H1 (cell line): ENCODE results near the gene LMTK2. TPM values are rescaled to one million over a fixed set of nuclear protein-coding genes. Genes with fewer than 3 reads are reported as not detected.

Experiments
- CTCF ChIA-PET: fragments of 300-600 bp; sonication (Branson Sonifier 250); formaldehyde crosslinking; loops from one replicate; lab custom pipeline; 2021; ENCODE audit not compliant: partially characterized antibody; lab: Charles Lee
- POLR2A ChIA-PET: fragments of 300-600 bp; sonication (Branson Sonifier 250); formaldehyde crosslinking; loops from one replicate; lab custom pipeline; 2021; ENCODE audit warnings: inconsistent platforms; ENCODE audit not compliant: partially characterized antibody; lab: Charles Lee
- DNase-seq, 2 experiments: peaks; one replicate each; pipeline versions ENCODE4 v3.0.0 to v3.0.0-alpha.2; 2010 to 2022; ENCODE audit warnings: low spot score in 2 of 2, low read depth in 1 of 2, mixed read lengths in 1 of 2
- FAIRE-seq: peaks from 2 replicates; lab custom pipeline; 2011; peaks lifted over from hg19 to GRCh38; lab: Jason Lieb, UNC
- H2AFZ ChIP-seq: 2 replicates; pipeline ENCODE4 v1.8.1; 2012; ENCODE audit warnings: low read length, inconsistent platforms
- H2AK5ac ChIP-seq: 2 replicates; pipeline ENCODE4 v1.6.1; 2013; ENCODE audit warnings: low read depth, low read length
- H2BK120ac ChIP-seq: replicated peaks from 2 replicates; pipeline ENCODE3; 2013; ENCODE audit warnings: low read depth, low read length, inconsistent platforms
- H2BK12ac ChIP-seq: 2 replicates; pipeline ENCODE4 v1.6.1; 2013; ENCODE audit warnings: low read depth, low read length
- H2BK15ac ChIP-seq: 2 replicates; pipeline ENCODE4 v1.6.1; 2013; ENCODE audit warnings: low read length
- H2BK20ac ChIP-seq: 2 replicates; pipeline ENCODE4 v1.6.1; 2013; ENCODE audit warnings: low read length
- H2BK5ac ChIP-seq: 2 replicates; pipeline ENCODE4 v1.6.1; 2013; ENCODE audit warnings: low read depth, low read length
- H3K14ac ChIP-seq: 2 replicates; pipeline ENCODE4 v1.6.1; 2013; ENCODE audit warnings: inconsistent platforms; ENCODE audit not compliant: insufficient read length
- H3K18ac ChIP-seq: 2 replicates; pipeline ENCODE4 v1.6.1; 2013; ENCODE audit warnings: low read length; ENCODE audit errors: extremely low read depth
- H3K23ac ChIP-seq: 2 replicates; pipeline ENCODE4 v1.6.1; 2013; ENCODE audit warnings: inconsistent platforms; ENCODE audit not compliant: insufficient read length
- H3K23me2 ChIP-seq: 2 replicates; pipeline ENCODE4 v1.6.1; 2013; ENCODE audit warnings: low read depth, low read length
- H3K27ac ChIP-seq: 2 replicates; pipeline ENCODE4 v1.6.1; 2011; ENCODE audit warnings: low read depth, low read length, inconsistent platforms
- H3K27me3 ChIP-seq, 4 experiments: replicated peaks in 1 of 4; 1 replicate in 1 of 4; 2 replicates in 3 of 4; pipeline versions ENCODE4 v1.6.1 to v1.8.1; 2011 to 2013; ENCODE audit warnings: low read length in 3 of 4, mild to moderate bottlenecking in 3 of 4, inconsistent platforms in 2 of 4, mixed read lengths in 2 of 4, moderate library complexity in 1 of 4; ENCODE audit not compliant: control insufficient read depth in 3 of 4, insufficient read depth in 3 of 4; ENCODE audit errors: extremely low read depth in 1 of 4
- H3K36me3 ChIP-seq, 4 experiments: 2 replicates each; pipeline versions ENCODE4 v1.6.1 to v1.8.1; 2011 to 2013; ENCODE audit warnings: mild to moderate bottlenecking in 4 of 4, low read length in 3 of 4, moderate library complexity in 2 of 4, control low read depth in 1 of 4, inconsistent platforms in 1 of 4; ENCODE audit not compliant: insufficient read depth in 4 of 4, control insufficient read depth in 2 of 4
- H3K4ac ChIP-seq: replicated peaks from 2 replicates; pipeline ENCODE3; 2013; ENCODE audit warnings: low read length, low read depth, mixed read lengths, inconsistent platforms; ENCODE audit not compliant: insufficient read length
- H3K4me1 ChIP-seq, 4 experiments: replicated peaks in 1 of 4; 1 replicate in 1 of 4; 2 replicates in 3 of 4; pipeline versions ENCODE4 v1.6.1 to v1.8.1; 2011 to 2013; ENCODE audit warnings: low read length in 3 of 4, inconsistent platforms in 2 of 4, mixed read lengths in 1 of 4; ENCODE audit not compliant: insufficient read depth in 4 of 4, control insufficient read depth in 3 of 4
- H3K4me2 ChIP-seq, 2 experiments: 2 replicates each; pipeline versions ENCODE4 v1.6.1 to v1.8.1; 2011 to 2013; ENCODE audit warnings: low read depth in 2 of 2, low read length in 2 of 2, control low read depth in 1 of 2, inconsistent platforms in 1 of 2, mild to moderate bottlenecking in 1 of 2; ENCODE audit not compliant: insufficient read depth in 1 of 2
- H3K4me3 ChIP-seq, 4 experiments: fragments of 200-600, 300-600 bp in 1 of 4; sonication (generic), shearing (Covaris generic), sonication (Bioruptor Twin) in 1 of 4; 2 replicates each; pipeline versions ENCODE4 v1.5.1 to v1.8.1; 2011 to 2016; ENCODE audit warnings: low read length in 4 of 4, low read depth in 3 of 4, control low read depth in 2 of 4, inconsistent platforms in 2 of 4, mild to moderate bottlenecking in 2 of 4, mixed read lengths in 1 of 4, moderate library complexity in 1 of 4; ENCODE audit not compliant: insufficient read depth in 2 of 4; ENCODE audit errors: extremely low read depth in 1 of 4
- H3K56ac ChIP-seq: replicated peaks from 2 replicates; pipeline ENCODE3; 2013; ENCODE audit warnings: low read depth, mild to moderate bottlenecking, mixed read lengths, low read length, inconsistent platforms; ENCODE audit not compliant: insufficient read length
- H3K79me1 ChIP-seq: 2 replicates; pipeline ENCODE4 v1.6.1; 2013; ENCODE audit warnings: low read depth, low read length, control low read depth
- H3K79me2 ChIP-seq, 2 experiments: 2 replicates each; pipeline versions ENCODE4 v1.6.1 to v1.8.1; 2012 to 2013; ENCODE audit warnings: low read length in 2 of 2, mild to moderate bottlenecking in 2 of 2, inconsistent platforms in 1 of 2; ENCODE audit not compliant: insufficient read depth in 2 of 2, control insufficient read depth in 1 of 2
- H3K9ac ChIP-seq, 4 experiments: replicated peaks in 1 of 4; 1 replicate in 1 of 4; 2 replicates in 3 of 4; pipeline versions ENCODE4 v1.6.1 to v1.8.1; 2011 to 2013; ENCODE audit warnings: low read depth in 3 of 4, low read length in 3 of 4, control low read depth in 2 of 4, mild to moderate bottlenecking in 2 of 4, moderate library complexity in 2 of 4, inconsistent platforms in 1 of 4; ENCODE audit errors: extremely low read depth in 1 of 4
- H3K9me3 ChIP-seq, 2 experiments: 2 replicates each; pipeline versions ENCODE4 v1.6.1 to v1.8.1; 2012 to 2013; ENCODE audit warnings: mild to moderate bottlenecking in 2 of 2, moderate library complexity in 2 of 2, control low read depth in 1 of 2, inconsistent platforms in 1 of 2, low read depth in 1 of 2, low read length in 1 of 2, mixed read lengths in 1 of 2; ENCODE audit not compliant: insufficient read depth in 2 of 2
- H4K20me1 ChIP-seq, 2 experiments: replicated peaks in 1 of 2; 2 replicates each; pipeline versions ENCODE3 to v1.8.1; 2011 to 2013; ENCODE audit warnings: inconsistent platforms in 2 of 2, low read length in 2 of 2, mild to moderate bottlenecking in 1 of 2; ENCODE audit not compliant: insufficient read depth in 2 of 2, control insufficient read depth in 1 of 2
- H4K5ac ChIP-seq: 2 replicates; pipeline ENCODE4 v1.6.1; 2013; ENCODE audit warnings: low read length, low read depth, mixed read lengths, inconsistent platforms; ENCODE audit not compliant: insufficient read length
- H4K8ac ChIP-seq: 2 replicates; pipeline ENCODE4 v1.8.0; 2013; ENCODE audit warnings: mild to moderate bottlenecking, moderate library complexity, low read length, inconsistent platforms; ENCODE audit not compliant: insufficient read depth; ENCODE audit errors: extremely low read depth
- H4K91ac ChIP-seq: replicated peaks from 2 replicates; pipeline ENCODE3; 2013; ENCODE audit warnings: low read length, mixed read lengths, inconsistent platforms; ENCODE audit not compliant: insufficient read length
- BACH1 ChIP-seq: IDR thresholded peaks from 2 replicates; pipeline ENCODE4 v1.6.1; 2012; ENCODE audit warnings: low read length, improper control_type of control experiment
- CBX5 ChIP-seq: fragments of 300-800, 300-1000 bp; sonication (generic); IDR thresholded peaks from 2 replicates; pipeline ENCODE4 v1.7.1; 2016; ENCODE audit warnings: antibody characterized with exemption, low read length, low read depth
- CHD2 ChIP-seq: IDR thresholded peaks from 2 replicates; pipeline ENCODE4 v1.6.1; 2012; ENCODE audit warnings: low read length, improper control_type of control experiment
- CTCF ChIP-seq, 3 experiments: IDR thresholded peaks; 1 replicate in 2 of 3; 2 replicates in 1 of 3; pipeline versions ENCODE4 v1.5.1 to v1.6.1; 2011; ENCODE audit warnings: low read length in 3 of 3, mild to moderate bottlenecking in 3 of 3, inconsistent platforms in 2 of 3, low read depth in 1 of 3, moderate library complexity in 1 of 3; ENCODE audit not compliant: insufficient read depth in 1 of 3; ENCODE audit errors: control extremely low read depth in 1 of 3
- EP300 ChIP-seq, 2 experiments: IDR thresholded peaks; 1 replicate in 1 of 2; 2 replicates in 1 of 2; pipeline ENCODE4 v1.6.1; 2011 to 2012; ENCODE audit warnings: low read depth in 2 of 2, low read length in 2 of 2, mild to moderate bottlenecking in 2 of 2, borderline replicate concordance in 1 of 2, inconsistent platforms in 1 of 2, moderate library complexity in 1 of 2
- GTF2F1 ChIP-seq: IDR thresholded peaks from 2 replicates; pipeline ENCODE4 v1.6.1; 2012; ENCODE audit warnings: low read depth, low read length, improper control_type of control experiment, borderline replicate concordance
- RNF2 ChIP-seq: fragments of 200-900, 300-1000 bp; sonication (generic); IDR thresholded peaks from 2 replicates; pipeline ENCODE4 v1.7.1; 2016; ENCODE audit warnings: borderline replicate concordance, low read depth, mild to moderate bottlenecking, antibody characterized with exemption, low read length; ENCODE audit not compliant: poor library complexity, severe bottlenecking; ENCODE audit errors: missing control alignments
- USF2 ChIP-seq: IDR thresholded peaks from 2 replicates; pipeline ENCODE4 v1.6.1; 2011; ENCODE audit warnings: low read length, improper control_type of control experiment
- WGBS, 2 experiments: shearing (Covaris generic) in 1 of 2; methylation state at CpG; one replicate each; pipeline versions ENCODE4 v1.1.6 to v1.1.7; 2013 to 2015; ENCODE audit warnings: low lambda C conversion rate in 2 of 2, mixed read lengths in 2 of 2, inconsistent platforms in 1 of 2, low coverage in 1 of 2, missing lambda C conversion rate in 1 of 2; ENCODE audit not compliant: insufficient replicate concordance in 2 of 2, insufficient coverage in 1 of 2, insufficient read length in 1 of 2; ENCODE audit errors: extremely low coverage in 1 of 2, missing lambda C conversion rate in 1 of 2; 5-methylcytosine and 5-hydroxymethylcytosine counted together
- polyA plus RNA-seq, 7 experiments: library from polyadenylated mRNA; depleted of rRNA in 3 of 7; stranded (reverse) in 5 of 7; unstranded in 2 of 7; fragments of >200 nt in 5 of 7; fragments of 200-250 nt in 2 of 7; gene quantifications; 1 replicate in 5 of 7; 2 replicates in 1 of 7; 4 replicates in 1 of 7; pipeline versions ENCODE4 v1.2.1 to v1.2.3, GENCODE V29; 2011 to 2013; ENCODE audit warnings: missing spikeins in 2 of 7, mixed read lengths in 2 of 7
- total RNA-seq: library from RNA; stranded (reverse); fragmentation: NEBNext Ultra II Directional; extraction: Animal tissue kit (Norgen Biotek cat#: 25700); gene quantifications from 2 replicates; pipeline ENCODE4 v1.2.1, GENCODE V29; 2021

Gene LMTK2
- total and polyA plus RNA-seq, 2 of the 8 experiments (the other 6 are each of a cell fraction or from before 2014, with no cell fraction given), result 9.7 to 30.7 TPM

GRCh38 chr7:98137134-98137825, 30.6 kb downstream of the LMTK2 start:
- H3K4ac ChIP-seq, result no peak overlapping the region
- peaks cover 2 to 6% of the 10 kb centered on the region in 2 experiments for H4K20me1 ChIP-seq
- H3K27me3 ChIP-seq, result no peaks in the 10 kb centered on the region
- no peak overlapping the region for H2BK5ac ChIP-seq
- FAIRE-seq (no peak), DNase-seq (no peak)
- H2BK120ac ChIP-seq, result no peak overlapping the region
- no peak overlapping the region for H3K4me2 ChIP-seq
- H4K91ac ChIP-seq, result no peak overlapping the region
- H3K36me3 ChIP-seq, result peaks cover 0 to 22% (median 13%) of the 10 kb centered on the region in 4 experiments; a peak in 7 of 8 replicates
- no peak overlapping the region for H2BK20ac ChIP-seq
- H3K79me1 ChIP-seq, result peaks cover 2% of the 10 kb centered on the region; the same call in 1 of the 2 replicates
- H3K9me3 ChIP-seq, result no peaks in the 10 kb centered on the region
- H2BK15ac ChIP-seq, result no peak overlapping the region
- H4K5ac ChIP-seq, result no peak overlapping the region
- H2AK5ac ChIP-seq, result no peak overlapping the region
- no peak overlapping the region; a peak in 1 of 7 replicates for H3K9ac ChIP-seq
- no peaks in the 10 kb centered on the region for H3K23me2 ChIP-seq
- CTCF ChIA-PET, result interaction anchor here (0.9 to 1.7 kb wide), 4 partner anchors 18 to 115 kb away, joined by 3 to 8 read pairs (median 4); no protein-coding TSS in a partner anchor
- H3K27ac ChIP-seq, result no peak overlapping the region
- H3K79me2 ChIP-seq, result peaks cover 0 to 27% of the 10 kb centered on the region in 2 experiments; a peak in 3 of 4 replicates
- H3K23ac ChIP-seq, result no peak overlapping the region
- H3K4me3 ChIP-seq, result no peak overlapping the region
- POLR2A ChIA-PET, result no interaction called here
- no peak overlapping the region for H3K14ac ChIP-seq
- no peak overlapping the region for H3K56ac ChIP-seq
- no peak overlapping the region for H4K8ac ChIP-seq
- no peak overlapping the region for H3K18ac ChIP-seq
- 89% methylated on average over 4 of the region's 4 CpGs; no CpG with 5 or more reads in 1 of the 2 experiments for WGBS, 2 experiments
- no peak overlapping the region for H2AFZ ChIP-seq
- H2BK12ac ChIP-seq, result no peak overlapping the region
- H3K4me1 ChIP-seq, result peaks cover 0 to 10% (median 8%) of the 10 kb centered on the region in 4 experiments; a peak in 6 of 7 replicates
- TF ChIP-seq RNF2, result no peak
- TF ChIP-seq CHD2, result no peak
- TF ChIP-seq CBX5, result no peak
- no peak for TF ChIP-seq USF2
- TF ChIP-seq EP300 (IDR thresholded peaks at IDR 0.05; ENCODE audit: borderline replicate concordance in 1 of 2, low read depth in 2 of 2, low read length in 2 of 2), result no peak
- TF ChIP-seq GTF2F1, result no peak
- no peak for TF ChIP-seq CTCF (IDR thresholded peaks at IDR 0.05; ENCODE audit: control extremely low read depth in 1 of 3, insufficient read depth in 1 of 3, low read depth in 1 of 3, low read length in 3 of 3)
- TF ChIP-seq BACH1, result no peak
